DOHH2 (cell line): ENCODE measurements around the gene PSMB10.
A peak's percentile ranks its signal among the peaks of the same experiment; 100 is the strongest.

ENCODE experiments used
- H3F3A ChIP-seq: fragments of 200-600 bp; sonication (generic), shearing (Covaris generic); 2 replicates; pipeline ENCODE4 v1.6.0; 2016; ENCODE audit warnings: antibody characterized with exemption, mild to moderate bottlenecking; ENCODE audit not compliant: control insufficient read depth, insufficient read depth
- H3K27ac ChIP-seq: fragments of 200-600 bp; sonication (generic); 2 replicates; pipeline ENCODE4 v1.5.1; 2014; ENCODE audit warnings: low read depth, mild to moderate bottlenecking, low read length, moderate library complexity
- H3K27me3 ChIP-seq: fragments of 200-600 bp; sonication (generic); 2 replicates; pipeline ENCODE4 v1.6.1; 2014; ENCODE audit warnings: mild to moderate bottlenecking, low read length, mixed read lengths; ENCODE audit not compliant: control insufficient read depth
- H3K36me3 ChIP-seq: fragments of 200-600 bp; sonication (generic); 2 replicates; pipeline ENCODE4 v1.6.1; 2014; ENCODE audit warnings: mild to moderate bottlenecking, low read length, moderate library complexity, mixed read lengths; ENCODE audit not compliant: control insufficient read depth
- H3K4me1 ChIP-seq: fragments of 200-600 bp; sonication (generic); 2 replicates; pipeline ENCODE4 v1.6.1; 2014; ENCODE audit warnings: mild to moderate bottlenecking, low read length, mixed read lengths; ENCODE audit not compliant: control insufficient read depth
- H3K4me2 ChIP-seq: fragments of 200-600 bp; sonication (generic); 2 replicates; pipeline ENCODE4 v1.6.0; 2014; ENCODE audit warnings: mild to moderate bottlenecking, low read length, moderate library complexity
- H3K4me3 ChIP-seq: fragments of 200-600 bp; sonication (generic); 2 replicates; pipeline ENCODE4 v1.5.1; 2014; ENCODE audit warnings: mild to moderate bottlenecking, low read length, mixed read lengths
- H3K79me2 ChIP-seq: fragments of 200-600 bp; sonication (generic); 2 replicates; pipeline ENCODE4 v1.6.1; 2014; ENCODE audit warnings: mild to moderate bottlenecking, low read length, mixed read lengths; ENCODE audit not compliant: control insufficient read depth
- H3K9me2 ChIP-seq: fragments of 200-600 bp; sonication (generic); replicated peaks from 2 replicates; pipeline ENCODE4 v1.6.1; 2014; ENCODE audit warnings: mild to moderate bottlenecking, low read length, mixed read lengths; ENCODE audit not compliant: control insufficient read depth
- H3K9me3 ChIP-seq: fragments of 200-600 bp; sonication (generic); 2 replicates; pipeline ENCODE4 v1.6.1; 2014; ENCODE audit warnings: antibody characterized with exemption, low read length, mixed read lengths; ENCODE audit not compliant: control insufficient read depth, insufficient read depth
- H4K20me1 ChIP-seq: fragments of 200-600 bp; sonication (generic); 2 replicates; pipeline ENCODE4 v1.6.0; 2014; ENCODE audit warnings: low read depth, mild to moderate bottlenecking, antibody characterized with exemption, low read length, moderate library complexity; ENCODE audit not compliant: control insufficient read depth, insufficient read depth
- CTCF ChIP-seq: fragments of 200-600 bp; sonication (generic); IDR thresholded peaks from one replicate; pipeline ENCODE4 v1.5.1; 2014; ENCODE audit warnings: antibody characterized with exemption, mild to moderate bottlenecking, low read depth, low read length; ENCODE audit not compliant: poor library complexity, severe bottlenecking
- EZH2phosphoT487 ChIP-seq: fragments of 200-600 bp; sonication (generic); IDR thresholded peaks from 2 replicates; pipeline ENCODE4 v1.6.1; 2017; ENCODE audit warnings: borderline replicate concordance, mild to moderate bottlenecking, antibody characterized with exemption, low read length, moderate library complexity, mixed read lengths

Gene PSMB10

DNA sequence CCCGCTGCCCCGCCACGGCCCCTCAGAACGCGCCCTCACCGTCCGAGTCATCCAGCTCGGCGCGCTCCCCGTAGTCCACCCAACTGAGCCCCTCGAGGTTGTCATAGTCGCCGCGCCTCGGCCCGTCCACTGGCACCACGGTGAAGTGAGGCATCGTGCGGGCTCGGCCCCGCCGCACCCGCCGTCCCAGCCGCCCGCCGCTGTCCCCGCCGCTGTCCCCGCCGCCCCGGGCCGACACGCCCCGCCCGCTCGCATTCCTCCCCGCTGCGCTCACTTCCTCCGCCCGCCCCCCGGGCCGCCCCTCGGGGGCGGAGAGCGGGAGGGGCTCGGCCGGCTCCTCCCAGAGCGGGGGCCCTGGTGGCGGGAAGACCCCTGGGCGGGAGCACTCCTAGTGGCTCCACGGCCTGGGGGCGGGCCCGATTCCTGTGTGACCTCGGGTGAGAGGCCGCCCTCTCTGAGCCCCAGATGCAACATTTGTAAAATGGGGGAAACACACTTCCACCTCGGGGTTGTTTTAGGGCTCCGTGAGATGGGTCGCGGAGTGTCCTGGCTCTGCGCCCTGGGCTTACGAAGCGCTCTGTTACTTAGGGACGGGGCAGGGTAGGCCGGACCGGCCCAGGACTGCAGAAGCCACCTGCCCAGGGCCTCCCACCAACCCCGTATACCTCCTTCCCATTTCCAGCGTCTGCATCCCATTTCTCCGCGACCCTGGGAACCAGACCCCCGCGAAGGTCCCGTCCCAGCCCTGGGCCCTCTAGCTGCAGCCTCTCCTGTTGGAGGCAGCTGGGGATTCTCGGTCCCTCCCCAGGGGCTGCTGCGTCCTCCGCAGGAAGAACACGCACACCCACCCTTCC, 32.0 kb upstream of the PSMB10 start, which contains the start of gene SLC12A4:
TSS of gene SLC12A4 (minus strand) at position 238 of the 854 bp plus-strand sequence. CDS start at position 154, 84 bp downstream.
- TF ChIP-seq CTCF (peak; percentile 16), EZH2phosphoT487 (no peak)
- Histone ChIP-seq H3K4me1 (peaks cover 29% of the 10 kb centered on the region), H3K27ac (no peak within 1 kb of the TSS), H3K79me2 (0 out of 2 replicates have a peak, but pooled peaks cover 6% of the 10 kb centered on the region), H3K9me3 (no peaks in the 10 kb centered on the region), H3K27me3 (no peaks in the 10 kb centered on the region), H3K36me3 (no peaks in the 10 kb centered on the region), H4K20me1 (0 out of 2 replicates have a peak, but pooled peaks cover 3% of the 10 kb centered on the region), H3K4me2 (peak within 1 kb of the TSS; percentile 94), H3K4me3 (peak within 1 kb of the TSS; percentile 75), H3K9me2 (no peaks in the 10 kb centered on the region), H3F3A (peaks cover 7% of the 10 kb centered on the region; the same call in 1 of the 2 replicates)

DNA sequence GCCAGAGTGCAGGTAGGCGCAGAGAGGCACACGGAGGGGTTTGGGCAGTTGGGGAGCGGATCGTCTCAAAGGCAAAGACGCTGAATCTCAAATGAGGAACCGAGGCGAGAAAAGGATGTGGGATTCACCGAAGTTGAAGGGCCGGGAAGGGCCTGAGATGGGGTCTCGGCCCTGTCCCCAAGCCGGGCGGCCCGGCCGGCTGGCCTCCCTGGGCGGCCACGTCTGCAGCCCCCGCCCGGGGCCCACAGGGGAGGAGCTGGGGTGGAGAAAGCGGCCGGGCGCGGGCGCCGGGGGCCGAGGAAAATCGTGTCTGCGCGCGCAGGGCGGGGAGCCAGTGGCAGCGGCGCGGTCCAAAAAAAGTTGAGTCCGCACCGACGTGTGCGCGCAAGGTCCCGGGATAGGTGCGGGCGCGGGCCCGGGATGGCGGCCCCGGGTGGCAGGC, 31.3 kb upstream of the PSMB10 start:
- H3F3A ChIP-seq: peaks cover 7% of the 10 kb centered on the region; the same call in 1 of the 2 replicates
- 0 out of 2 replicates have a peak, but pooled peaks cover 3% of the 10 kb centered on the region for H4K20me1 ChIP-seq
- peaks cover 29% of the 10 kb centered on the region for H3K4me1 ChIP-seq
- H3K9me2 ChIP-seq: no peaks in the 10 kb centered on the region
- H3K9me3 ChIP-seq: no peaks in the 10 kb centered on the region
- no peaks in the 10 kb centered on the region for H3K27me3 ChIP-seq
- no peaks in the 10 kb centered on the region for H3K36me3 ChIP-seq
- H3K27ac ChIP-seq: no peak overlapping the region
- H3K79me2 ChIP-seq: 0 out of 2 replicates have a peak, but pooled peaks cover 6% of the 10 kb centered on the region
- H3K4me2 ChIP-seq: peak overlapping the region; percentile 94
- no peak for TF ChIP-seq CTCF
- no peak for TF ChIP-seq EZH2phosphoT487
- H3K4me3 ChIP-seq: peak overlapping the region; percentile 75

GRCh38 chr16:67967183-67967957, 30.7 kb upstream of the PSMB10 start:
- no peaks in the 10 kb centered on the region for H3K36me3 ChIP-seq
- H3F3A ChIP-seq: peaks cover 7% of the 10 kb centered on the region; the same call in 1 of the 2 replicates
- peaks cover 29% of the 10 kb centered on the region for H3K4me1 ChIP-seq
- no peaks in the 10 kb centered on the region for H3K9me3 ChIP-seq
- H3K27me3 ChIP-seq: no peaks in the 10 kb centered on the region
- no peak for TF ChIP-seq EZH2phosphoT487
- peak; percentile 42 for TF ChIP-seq CTCF
- H3K27ac ChIP-seq: no peak overlapping the region
- H3K79me2 ChIP-seq: 0 out of 2 replicates have a peak, but pooled peaks cover 6% of the 10 kb centered on the region
- H3K9me2 ChIP-seq: no peaks in the 10 kb centered on the region
- 0 out of 2 replicates have a peak, but pooled peaks cover 3% of the 10 kb centered on the region for H4K20me1 ChIP-seq
- H3K4me3 ChIP-seq: peak overlapping the region; percentile 75
- H3K4me2 ChIP-seq: peak overlapping the region; percentile 94
